CD4-positive, alpha-beta memory T cell (primary cell): Measurements from ENCODE around the gene MMP20. TPM values are rescaled to one million over a fixed set of nuclear protein-coding genes. Genes with fewer than 3 reads are reported as not detected.
A peak's percentile ranks its signal among the peaks of the same experiment; 100 is the strongest.

Experiments used
- CTCF ChIA-PET: fragments of 350-600 bp; sonication (Branson Sonifier 250); formaldehyde crosslinking; loops from one replicate; lab custom pipeline; 2021; ENCODE audit warnings: inconsistent platforms; ENCODE audit not compliant: partially characterized antibody; lab: Charles Lee
- POLR2A ChIA-PET: fragments of 350-600 bp; sonication (Branson Sonifier 250); formaldehyde crosslinking; loops from one replicate; lab custom pipeline; 2021; ENCODE audit not compliant: partially characterized antibody; lab: Charles Lee
- DNase-seq, 5 donors: peaks; one replicate each; pipeline versions ENCODE4 v3.0.0 to v3.0.0-alpha.2; 2020 to 2022; ENCODE audit warnings: mixed read lengths in 1 of 5
- H3K27ac ChIP-seq: one replicate; pipeline ENCODE4 v1.7.0; 2013; ENCODE audit warnings: low read depth, low read length
- H3K27me3 ChIP-seq: 2 replicates; pipeline ENCODE4 v1.7.0; 2013; ENCODE audit warnings: mild to moderate bottlenecking, low read length, moderate library complexity; ENCODE audit not compliant: insufficient read depth
- H3K36me3 ChIP-seq: 2 replicates; pipeline ENCODE4 v1.7.0; 2013; ENCODE audit warnings: mild to moderate bottlenecking, low read length, moderate library complexity; ENCODE audit not compliant: insufficient read depth
- H3K4me1 ChIP-seq: 2 replicates; pipeline ENCODE4 v1.7.0; 2013; ENCODE audit warnings: mild to moderate bottlenecking, low read length, moderate library complexity; ENCODE audit not compliant: insufficient read depth
- H3K4me3 ChIP-seq, 2 donors: one replicate each; pipeline ENCODE4 v1.7.0; 2013; ENCODE audit warnings: low read length in 2 of 2, mild to moderate bottlenecking in 1 of 2
- H3K9me3 ChIP-seq, 2 donors: one replicate each; pipeline ENCODE4 v1.7.0; 2013; ENCODE audit warnings: low read length in 2 of 2, control low read depth in 1 of 2; ENCODE audit not compliant: control insufficient read depth in 1 of 2
- H3K27ac Mint-ChIP-seq, 7 donors: one replicate each; pipeline ENCODE4 v1.8.0; 2020 to 2021; ENCODE audit warnings: mixed read lengths in 7 of 7, mild to moderate bottlenecking in 6 of 7, inconsistent platforms in 3 of 7, moderate library complexity in 3 of 7
- H3K27me3 Mint-ChIP-seq, 2 donors: one replicate each; pipeline ENCODE4 v1.8.0; 2020 to 2021; ENCODE audit warnings: mixed read lengths in 2 of 2
- H3K36me3 Mint-ChIP-seq, 2 donors: one replicate each; pipeline ENCODE4 v1.8.0; 2020 to 2021; ENCODE audit warnings: mixed read lengths in 2 of 2, inconsistent platforms in 1 of 2, mild to moderate bottlenecking in 1 of 2
- H3K4me1 Mint-ChIP-seq, 4 donors: one replicate each; pipeline ENCODE4 v1.8.0; 2020 to 2021; ENCODE audit warnings: mixed read lengths in 4 of 4, mild to moderate bottlenecking in 1 of 4
- H3K4me3 Mint-ChIP-seq, 8 donors: one replicate each; pipeline ENCODE4 v1.8.0; 2020 to 2021; ENCODE audit warnings: mixed read lengths in 8 of 8, mild to moderate bottlenecking in 7 of 8, moderate library complexity in 6 of 8, inconsistent platforms in 3 of 8
- H3K9me3 Mint-ChIP-seq, 8 donors: one replicate each; pipeline ENCODE4 v1.8.0; 2020 to 2021; ENCODE audit warnings: mixed read lengths in 8 of 8, mild to moderate bottlenecking in 5 of 8, inconsistent platforms in 3 of 8, moderate library complexity in 1 of 8
- intact Hi-C: fragments of 100-400 bp; cut with micrococcal nuclease; formaldehyde crosslinking; loops from one replicate; pipeline ENCODE4 v1.15.1; 2023
- polyA plus RNA-seq, 2 donors: library from polyadenylated mRNA; unstranded; fragments of 300-500 nt; fragmentation: Illumina TruSeq; gene quantifications; one replicate each; pipeline ENCODE4 v1.2.3, GENCODE V29; 2021
- total RNA-seq, 2 experiments: library from RNA; stranded (reverse); gene quantifications; one replicate each; pipeline ENCODE4 v1.2.3, GENCODE V29; 2021

The MMP20 gene
- total and polyA plus RNA-seq, 4 experiments from 2014 or later = not detected

DNA sequence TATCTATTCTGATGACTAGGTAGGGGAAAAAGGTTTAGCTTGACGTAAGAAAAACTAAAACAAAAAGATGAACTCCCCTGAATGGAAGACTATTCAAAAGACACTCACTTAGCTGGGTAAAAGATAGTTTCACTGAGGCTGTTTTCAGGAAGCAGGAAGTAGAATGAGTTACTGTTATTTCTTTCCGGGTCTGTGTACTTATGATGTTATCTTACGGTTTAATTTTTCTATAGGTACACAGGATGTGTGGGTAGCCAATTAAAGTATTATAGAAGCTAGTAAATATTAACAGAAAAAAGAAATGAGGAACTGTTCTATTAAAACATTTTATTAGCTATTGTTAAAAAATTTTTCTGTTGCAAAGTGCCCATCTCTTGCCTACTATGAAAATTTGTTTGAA, 48.8 kb downstream of the MMP20 start:
- CTCF ChIA-PET = interaction anchor here (1.0 to 1.2 kb wide), 2 partner anchors 36 to 234 kb away, joined by 4 to 6 read pairs; no protein-coding TSS in a partner anchor
- Histone ChIP-seq H3K27ac (no peak overlapping the region), H3K4me1 (peaks cover 23% of the 10 kb centered on the region), H3K4me3 (no peak overlapping the region), H3K27me3 (no peaks in the 10 kb centered on the region), H3K36me3 (no peaks in the 10 kb centered on the region), H3K9me3 (no peaks in the 10 kb centered on the region)
- peak in 2 of 5 donors; percentile 12 to 21 for DNase-seq
- Mint-ChIP-seq H3K27me3 (peaks cover 0 to 2% of the 10 kb centered on the region in 2 donors), H3K4me3 (peak overlapping the region in 7 of 8 donors; percentile 1 to 49 (median 29)), H3K36me3 (no peaks in the 10 kb centered on the region), H3K27ac (peak overlapping the region in 5 of 7 donors; percentile 20 to 80 (median 43)), H3K4me1 (peaks cover 18 to 30% (median 25%) of the 10 kb centered on the region in 4 donors), H3K9me3 (peaks cover 0 to 2% (median 0%) of the 10 kb centered on the region in 8 donors)
- POLR2A ChIA-PET = interaction anchor here (0.8 to 0.9 kb wide), 2 partner anchors 14 to 17 kb away, joined by 4 to 5 read pairs; no protein-coding TSS in a partner anchor
- intact Hi-C loops = no loop called here

GRCh38 chr11:102575012-102575411, 50.1 kb downstream of the MMP20 start:
- no peak for DNase-seq
- Mint-ChIP-seq H3K27me3 (peaks cover 0 to 4% of the 10 kb centered on the region in 2 donors), H3K4me1 (peaks cover 18 to 30% (median 23%) of the 10 kb centered on the region in 4 donors), H3K4me3 (no peak overlapping the region), H3K9me3 (peaks cover 0 to 2% (median 0%) of the 10 kb centered on the region in 8 donors), H3K36me3 (no peaks in the 10 kb centered on the region), H3K27ac (no peak overlapping the region)
- POLR2A ChIA-PET = no interaction called here
- intact Hi-C loops = no loop called here
- Histone ChIP-seq H3K36me3 (no peaks in the 10 kb centered on the region), H3K27me3 (no peaks in the 10 kb centered on the region), H3K27ac (no peak overlapping the region), H3K4me3 (no peak overlapping the region), H3K9me3 (no peaks in the 10 kb centered on the region), H3K4me1 (peaks cover 23% of the 10 kb centered on the region)
- CTCF ChIA-PET = no interaction called here

DNA sequence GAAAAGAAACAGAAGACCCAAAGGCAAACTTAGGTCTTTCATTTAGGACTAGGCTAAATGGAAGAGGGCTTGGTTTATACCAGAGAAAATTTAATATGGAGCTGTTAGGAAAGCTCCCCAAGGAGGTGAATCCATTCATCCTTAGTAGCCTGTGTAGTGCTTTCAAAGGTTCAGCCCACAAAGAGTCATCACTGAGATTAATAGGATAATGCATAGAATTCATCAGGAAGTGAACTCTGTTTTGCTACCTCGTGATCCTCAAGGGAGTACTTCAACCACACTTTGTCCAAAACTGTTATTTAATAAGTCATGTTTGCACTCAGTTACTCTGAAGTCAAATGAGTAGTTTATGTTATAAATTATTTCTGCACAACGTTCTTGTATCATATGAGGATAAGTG, 51.3 kb downstream of the MMP20 start:
- ChIA-PET CTCF (no interaction called here), POLR2A (no interaction called here)
- Mint-ChIP-seq H3K9me3 (peaks cover 0 to 8% (median 5%) of the 10 kb centered on the region in 8 donors), H3K27me3 (peaks cover 0 to 7% of the 10 kb centered on the region in 2 donors), H3K4me3 (no peak overlapping the region), H3K36me3 (no peaks in the 10 kb centered on the region), H3K4me1 (peaks cover 18 to 30% (median 22%) of the 10 kb centered on the region in 4 donors), H3K27ac (no peak overlapping the region)
- intact Hi-C loops = no loop called here
- Histone ChIP-seq H3K4me3 (no peak overlapping the region), H3K4me1 (peaks cover 23% of the 10 kb centered on the region), H3K9me3 (no peaks in the 10 kb centered on the region), H3K27ac (no peak overlapping the region), H3K36me3 (no peaks in the 10 kb centered on the region), H3K27me3 (no peaks in the 10 kb centered on the region)
- no peak for DNase-seq

- intact Hi-C loops = no loop called here
- Mint-ChIP-seq H3K4me3 (no peak overlapping the region), H3K4me1 (peaks cover 18 to 24% (median 21%) of the 10 kb centered on the region in 4 donors), H3K36me3 (peaks cover 1 to 6% of the 10 kb centered on the region in 2 donors), H3K9me3 (peaks cover 2 to 12% (median 7%) of the 10 kb centered on the region in 8 donors), H3K27ac (no peak overlapping the region), H3K27me3 (peaks cover 0 to 7% of the 10 kb centered on the region in 2 donors)
- CTCF ChIA-PET = no interaction called here
- POLR2A ChIA-PET = no interaction called here
- no peaks in the 10 kb centered on the region for H3K36me3 ChIP-seq
- H3K9me3 ChIP-seq = no peaks in the 10 kb centered on the region
- no peak overlapping the region for H3K4me3 ChIP-seq
- H3K4me1 ChIP-seq = peaks cover 21% of the 10 kb centered on the region
- no peak overlapping the region for H3K27ac ChIP-seq
- no peaks in the 10 kb centered on the region for H3K27me3 ChIP-seq
- DNase-seq = no peak
Measured at GRCh38 chr11:102572554-102573220, 52.4 kb downstream of the MMP20 start.

DNA sequence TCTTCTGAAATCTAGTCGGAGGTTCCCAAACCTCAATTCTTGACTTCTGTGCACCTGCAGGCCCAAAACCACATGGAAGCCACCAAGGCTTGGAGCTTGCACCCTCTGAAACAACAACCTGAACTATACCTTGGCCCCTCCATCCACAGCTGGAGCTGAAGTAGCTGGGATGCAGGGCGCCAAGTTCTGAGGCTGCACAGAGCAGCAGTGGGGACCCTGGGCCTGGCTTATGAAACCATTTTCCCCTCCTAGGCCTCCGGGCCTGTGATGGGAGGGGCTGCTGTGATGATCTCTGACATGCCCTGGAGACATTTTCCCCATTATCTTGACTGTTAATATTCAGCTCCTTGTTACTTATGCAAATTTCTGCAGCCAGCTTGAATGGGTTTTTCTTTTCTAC, 56.3 kb downstream of the MMP20 start:
- Histone ChIP-seq H3K27me3 (no peaks in the 10 kb centered on the region), H3K4me3 (no peak overlapping the region), H3K27ac (no peak overlapping the region), H3K36me3 (no peaks in the 10 kb centered on the region), H3K4me1 (no peaks in the 10 kb centered on the region), H3K9me3 (no peaks in the 10 kb centered on the region)
- no peak overlapping the region for H3K4me3 Mint-ChIP-seq
- intact Hi-C loops = no loop called here
- H3K36me3 Mint-ChIP-seq = peaks cover 4 to 7% of the 10 kb centered on the region in 2 donors
- peaks cover 6 to 24% (median 17%) of the 10 kb centered on the region in 8 donors for H3K9me3 Mint-ChIP-seq
- peaks cover 0 to 7% of the 10 kb centered on the region in 2 donors for H3K27me3 Mint-ChIP-seq
- ChIA-PET CTCF (no interaction called here), POLR2A (no interaction called here)
- peaks cover 0 to 3% (median 1%) of the 10 kb centered on the region in 4 donors for H3K4me1 Mint-ChIP-seq
- H3K27ac Mint-ChIP-seq = no peak overlapping the region
- DNase-seq = no peak

- POLR2A ChIA-PET = no interaction called here
- H3K36me3 ChIP-seq = no peaks in the 10 kb centered on the region
- H3K9me3 ChIP-seq = no peaks in the 10 kb centered on the region
- no peaks in the 10 kb centered on the region for H3K27me3 ChIP-seq
- intact Hi-C loops = no loop called here
- Mint-ChIP-seq H3K9me3 (peaks cover 4 to 24% (median 17%) of the 10 kb centered on the region in 8 donors), H3K27ac (no peak overlapping the region), H3K27me3 (peaks cover 0 to 5% of the 10 kb centered on the region in 2 donors), H3K36me3 (peaks cover 4 to 7% of the 10 kb centered on the region in 2 donors), H3K4me1 (peaks cover 14 to 27% (median 19%) of the 10 kb centered on the region in 4 donors), H3K4me3 (no peak overlapping the region)
- no peak overlapping the region for H3K4me3 ChIP-seq
- CTCF ChIA-PET = no interaction called here
- H3K27ac ChIP-seq = no peak overlapping the region
- no peak for DNase-seq
- peaks cover 14% of the 10 kb centered on the region for H3K4me1 ChIP-seq
Measured at GRCh38 chr11:102566112-102566511, 59.0 kb downstream of the MMP20 start.

GRCh38 chr11:102564110-102564509, 61.0 kb downstream of the MMP20 start:
- intact Hi-C loops = no loop called here
- peaks cover 28 to 46% (median 38%) of the 10 kb centered on the region in 4 donors for H3K4me1 Mint-ChIP-seq
- POLR2A ChIA-PET = interaction anchor here (0.8 kb wide), 1 partner anchor 8 kb away, joined by 4 read pairs; no protein-coding TSS in a partner anchor

More at GRCh38 chr11:102564110-102564509, 61.0 kb downstream of the MMP20 start:
- Histone ChIP-seq H3K4me3 (no peak overlapping the region), H3K27me3 (no peaks in the 10 kb centered on the region), H3K36me3 (no peaks in the 10 kb centered on the region), H3K4me1 (peaks cover 34% of the 10 kb centered on the region), H3K9me3 (no peaks in the 10 kb centered on the region), H3K27ac (no peak overlapping the region)
- Mint-ChIP-seq H3K4me3 (no peak overlapping the region), H3K36me3 (peaks cover 4 to 7% of the 10 kb centered on the region in 2 donors), H3K9me3 (peaks cover 3 to 21% (median 12%) of the 10 kb centered on the region in 8 donors), H3K27me3 (no peaks in the 10 kb centered on the region), H3K27ac (no peak overlapping the region)
- no peak for DNase-seq
- CTCF ChIA-PET = no interaction called here
